SK-N-MC (cell line): ENCODE measurements around the gene IFRD1.

Experiments used
- DNase-seq: peaks from one replicate; pipeline ENCODE4 v3.0.0-alpha.2; 2011; ENCODE audit warnings: low read depth, low spot score
- H3K27ac ChIP-seq: fragments of 200-600 bp; sonication (generic); 2 replicates; pipeline ENCODE4 v1.5.1; 2016; ENCODE audit warnings: mixed run types
- H3K36me3 ChIP-seq: fragments of 200-600 bp; sonication (generic); 2 replicates; pipeline ENCODE4 v1.6.1; 2017; ENCODE audit warnings: antibody characterized with exemption, low read length, mixed read lengths; ENCODE audit not compliant: insufficient read depth
- H3K4me3 ChIP-seq: fragments of 200-600 bp; sonication (generic); 2 replicates; pipeline ENCODE4 v1.5.1; 2016
- H3K9ac ChIP-seq: fragments of 200-600 bp; sonication (generic); 2 replicates; pipeline ENCODE4 v1.8.0; 2017; ENCODE audit warnings: mixed run types, mixed read lengths; ENCODE audit not compliant: insufficient read length
- H3K9me3 ChIP-seq: fragments of 200-600 bp; sonication (generic); 2 replicates; pipeline ENCODE4 v1.6.1; 2017; ENCODE audit warnings: low read depth, mild to moderate bottlenecking, antibody characterized with exemption, low read length, moderate library complexity, mixed read lengths
- EZH2 ChIP-seq: fragments of 200-600 bp; sonication (generic); IDR thresholded peaks from one replicate; pipeline ENCODE4 v1.6.1; 2017; ENCODE audit warnings: antibody characterized with exemption
- FOXP2 ChIP-seq: optimal IDR thresholded peaks from 2 replicates; pipeline ENCODE3; 2011; ENCODE audit warnings: mild to moderate bottlenecking, moderate library complexity; ENCODE audit not compliant: insufficient read depth; ENCODE audit errors: extremely low read length, control extremely low read depth
- POLR2AphosphoS5 ChIP-seq: IDR thresholded peaks from 2 replicates; pipeline ENCODE4 v1.6.1; 2012; ENCODE audit warnings: mild to moderate bottlenecking, low read depth, low read length, borderline replicate concordance

IFRD1 gene

DNA sequence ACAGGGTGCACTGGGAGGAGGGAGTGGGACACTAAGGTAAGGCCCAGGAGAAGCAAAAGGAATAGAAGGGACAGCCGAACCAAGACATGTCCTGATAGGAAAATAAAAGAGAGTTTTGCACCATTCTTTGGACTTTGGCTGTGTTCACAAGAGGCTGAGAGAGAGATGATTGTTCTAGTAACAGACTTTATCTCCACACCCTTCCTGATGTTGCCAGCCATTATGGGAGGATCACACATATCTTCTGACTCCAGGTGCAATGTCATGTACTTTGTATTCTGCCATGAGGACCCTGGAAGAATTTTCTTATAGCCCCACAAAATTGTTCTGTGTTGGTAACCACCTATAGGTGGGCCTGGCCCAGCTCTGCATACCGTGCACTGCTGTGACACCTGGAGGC lies 41.9 kb downstream of the IFRD1 start:
- H3K9me3 ChIP-seq: no peaks in the 10 kb centered on the region
- no peak overlapping the region for H3K27ac ChIP-seq
- TF ChIP-seq FOXP2 (no peak), POLR2AphosphoS5 (no peak), EZH2 (no peak)
- DNase-seq: no peak
- no peaks in the 10 kb centered on the region for H3K36me3 ChIP-seq
- no peak overlapping the region for H3K9ac ChIP-seq
- H3K4me3 ChIP-seq: no peak overlapping the region

DNA sequence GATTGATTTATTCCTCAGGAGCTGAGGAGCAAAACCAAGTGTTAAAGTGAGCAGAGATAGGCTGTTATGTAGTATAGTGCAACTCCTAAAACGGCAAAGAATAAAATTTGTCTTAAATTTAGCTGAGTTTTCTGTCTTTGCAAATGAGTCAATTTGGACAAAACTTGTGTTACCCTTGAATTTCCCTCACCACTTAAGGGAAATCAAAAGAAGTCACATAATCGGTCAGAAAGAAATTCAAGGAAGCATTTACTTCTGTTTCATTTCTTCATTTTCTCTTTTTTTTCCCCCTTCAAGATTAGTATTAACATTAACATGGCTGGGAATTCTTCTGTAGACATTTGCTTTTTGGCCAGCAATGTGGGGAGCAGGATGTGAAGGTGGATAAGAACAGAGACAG lies 44.4 kb downstream of the IFRD1 start:
- TF ChIP-seq POLR2AphosphoS5 (no peak), EZH2 (no peak), FOXP2 (no peak)
- no peak overlapping the region for H3K9ac ChIP-seq
- H3K36me3 ChIP-seq: no peaks in the 10 kb centered on the region
- H3K4me3 ChIP-seq: no peak overlapping the region
- H3K27ac ChIP-seq: no peak overlapping the region
- no peaks in the 10 kb centered on the region for H3K9me3 ChIP-seq
- DNase-seq: no peak

DNA sequence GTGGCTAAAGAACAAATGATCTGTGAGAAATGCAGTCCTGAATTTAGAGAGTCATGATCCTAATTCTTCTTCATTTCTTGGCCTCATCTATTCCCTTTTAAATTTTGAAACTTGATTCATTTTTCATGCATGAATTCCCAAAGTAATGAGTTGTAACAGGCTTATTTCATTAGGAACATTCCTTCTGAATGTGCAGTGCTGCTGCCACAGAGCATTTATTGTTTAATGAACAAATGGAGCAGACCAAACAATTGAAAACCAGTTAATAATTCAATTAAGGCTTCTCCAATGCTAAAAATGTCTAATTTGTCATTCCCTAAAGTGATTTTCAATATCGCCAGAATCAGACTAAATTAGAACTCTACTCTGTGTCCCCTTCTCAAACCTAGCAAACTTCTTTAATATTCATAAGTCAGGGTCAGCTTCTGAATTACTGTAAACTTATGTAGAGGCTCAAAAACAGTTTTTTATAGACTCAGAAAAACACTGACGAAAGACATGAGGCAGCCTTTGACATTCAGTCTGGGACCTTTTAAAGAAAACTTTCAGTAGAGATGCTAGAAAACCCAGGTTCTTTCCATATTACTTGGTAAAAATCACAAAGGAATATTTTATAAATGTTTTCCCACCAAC lies 45.0 kb downstream of the IFRD1 start:
- no peak for TF ChIP-seq FOXP2
- no peak for TF ChIP-seq EZH2
- TF ChIP-seq POLR2AphosphoS5: no peak
- Histone ChIP-seq H3K27ac (no peak overlapping the region), H3K9me3 (no peaks in the 10 kb centered on the region)

DNA sequence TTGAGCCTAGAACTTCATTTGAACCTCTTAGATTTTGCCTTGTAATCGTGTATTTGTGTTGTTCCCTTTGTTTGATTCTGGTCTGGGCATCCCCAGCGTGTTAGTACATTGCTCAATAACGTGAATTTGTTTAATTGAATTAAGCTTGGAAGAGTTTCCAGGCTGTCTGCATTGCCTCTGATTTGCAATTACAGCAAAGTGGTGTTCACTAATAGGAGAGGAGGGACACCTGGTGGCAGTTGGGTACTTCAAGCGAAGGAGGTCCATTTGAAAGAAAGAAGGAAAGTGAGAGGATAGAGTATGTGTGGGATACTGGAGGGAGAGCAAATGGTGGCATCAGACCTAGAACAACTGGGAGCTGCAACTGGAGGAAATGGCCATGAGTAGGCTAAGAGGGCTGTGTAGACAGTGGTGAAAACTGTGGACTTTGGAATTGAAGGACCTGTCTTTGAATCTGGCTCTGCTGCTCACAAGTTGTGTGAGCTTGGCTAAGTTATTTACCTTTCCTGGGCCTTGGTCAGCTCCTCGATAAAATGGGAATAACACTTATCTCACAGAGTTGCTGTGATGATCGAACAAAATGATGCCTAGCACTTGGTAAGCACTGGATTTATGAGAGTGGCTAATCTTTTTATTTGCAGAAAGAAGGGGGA lies 45.7 kb downstream of the IFRD1 start:
- Histone ChIP-seq H3K4me3 (no peak overlapping the region), H3K27ac (no peak overlapping the region), H3K9ac (no peak overlapping the region), H3K36me3 (no peaks in the 10 kb centered on the region), H3K9me3 (no peaks in the 10 kb centered on the region)
- TF ChIP-seq EZH2 (no peak), FOXP2 (no peak), POLR2AphosphoS5 (no peak)
- peak; percentile 39 for DNase-seq

More for the DNA sequence above, 45.0 kb downstream of the IFRD1 start:
- Histone ChIP-seq H3K4me3 (peak overlapping the region; percentile 36; the same call in 1 of the 2 replicates), H3K9ac (no peak overlapping the region), H3K36me3 (no peaks in the 10 kb centered on the region)
- no peak for DNase-seq

DNA sequence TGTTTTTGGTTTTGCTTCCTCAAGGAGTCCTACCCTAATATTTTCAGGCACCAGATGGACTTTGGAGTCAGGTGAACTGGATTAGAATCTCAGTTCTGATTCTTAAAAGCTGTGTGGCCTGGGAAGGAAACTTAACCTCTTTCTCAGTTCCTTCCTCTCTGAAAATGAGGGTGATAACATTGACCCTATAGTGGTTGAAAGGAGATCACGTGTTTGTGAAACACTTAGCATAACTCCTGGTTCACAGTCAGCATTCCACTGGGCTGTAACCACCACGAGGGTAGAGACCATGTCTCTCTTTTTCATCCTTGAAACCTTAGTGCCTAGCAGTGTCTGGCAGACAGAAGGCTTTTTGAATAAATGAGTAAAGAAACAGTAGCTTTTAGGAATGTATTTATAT lies 47.2 kb downstream of the IFRD1 start:
- H3K9ac ChIP-seq: no peak overlapping the region
- H3K9me3 ChIP-seq: no peaks in the 10 kb centered on the region
- TF ChIP-seq POLR2AphosphoS5 (no peak), FOXP2 (no peak), EZH2 (no peak)
- no peaks in the 10 kb centered on the region for H3K36me3 ChIP-seq
- no peak for DNase-seq
- H3K27ac ChIP-seq: no peak overlapping the region
- no peak overlapping the region for H3K4me3 ChIP-seq

DNA sequence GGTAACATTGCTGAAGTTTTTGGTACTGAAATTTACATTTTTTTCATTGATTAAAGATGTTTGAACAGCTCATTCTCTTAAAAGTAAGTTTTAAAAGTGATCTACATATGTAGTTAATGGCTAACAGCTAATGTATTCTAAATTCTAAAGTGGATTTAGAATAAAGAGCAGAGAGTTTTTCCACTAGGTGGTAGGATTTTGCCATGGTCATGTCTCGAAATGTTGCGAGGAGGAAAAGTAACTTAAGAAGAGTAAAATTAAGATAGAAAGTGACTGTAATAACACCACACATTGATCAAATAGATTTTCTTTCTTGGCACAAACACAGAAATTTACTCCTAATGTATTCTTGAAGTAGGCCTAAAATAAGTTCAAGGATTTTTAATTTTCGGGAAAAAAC lies 50.4 kb downstream of the IFRD1 start:
- no peak overlapping the region for H3K4me3 ChIP-seq
- no peak overlapping the region for H3K27ac ChIP-seq
- TF ChIP-seq EZH2: no peak
- TF ChIP-seq POLR2AphosphoS5: no peak
- no peak for TF ChIP-seq FOXP2
- H3K36me3 ChIP-seq: no peaks in the 10 kb centered on the region
- no peak overlapping the region for H3K9ac ChIP-seq
- H3K9me3 ChIP-seq: no peaks in the 10 kb centered on the region
- DNase-seq: no peak

DNA sequence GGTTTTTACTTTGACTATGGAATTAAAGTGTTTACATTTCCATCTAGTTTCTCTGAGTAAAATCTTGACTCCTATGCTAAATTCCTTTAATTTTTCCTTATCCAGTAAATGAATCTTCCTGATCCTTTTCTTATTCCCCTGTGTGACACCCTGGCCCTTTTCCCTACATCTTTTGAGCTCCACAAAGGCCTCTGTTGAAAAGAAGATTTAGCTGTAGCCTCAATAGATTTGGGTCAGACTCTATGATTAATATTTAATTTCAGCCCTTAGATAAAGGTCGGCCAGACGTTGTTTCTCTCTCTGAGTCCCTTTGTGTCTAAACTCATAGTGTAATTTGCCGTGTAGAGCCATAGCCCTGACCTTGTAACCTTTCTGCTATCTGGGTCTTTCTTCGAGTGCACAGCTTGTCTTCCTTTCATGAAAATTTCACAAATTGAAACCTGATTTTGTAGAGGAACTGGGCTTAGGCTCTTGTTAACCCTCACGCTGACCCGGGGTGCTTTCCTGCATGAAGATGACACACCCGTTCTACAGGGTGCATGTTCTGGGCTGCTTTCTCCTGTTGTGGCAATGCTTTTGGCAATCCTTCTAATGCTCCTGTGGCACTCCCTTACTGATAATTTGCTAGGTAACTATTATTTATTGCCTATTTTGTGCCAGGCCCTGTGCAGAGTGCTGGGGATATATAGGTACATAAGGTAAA lies 51.7 kb downstream of the IFRD1 start:
- TF ChIP-seq FOXP2 (no peak), EZH2 (no peak), POLR2AphosphoS5 (no peak)
- Histone ChIP-seq H3K27ac (no peak overlapping the region), H3K9ac (no peak overlapping the region), H3K9me3 (no peaks in the 10 kb centered on the region), H3K4me3 (no peak overlapping the region), H3K36me3 (no peaks in the 10 kb centered on the region)
- DNase-seq: no peak

DNA sequence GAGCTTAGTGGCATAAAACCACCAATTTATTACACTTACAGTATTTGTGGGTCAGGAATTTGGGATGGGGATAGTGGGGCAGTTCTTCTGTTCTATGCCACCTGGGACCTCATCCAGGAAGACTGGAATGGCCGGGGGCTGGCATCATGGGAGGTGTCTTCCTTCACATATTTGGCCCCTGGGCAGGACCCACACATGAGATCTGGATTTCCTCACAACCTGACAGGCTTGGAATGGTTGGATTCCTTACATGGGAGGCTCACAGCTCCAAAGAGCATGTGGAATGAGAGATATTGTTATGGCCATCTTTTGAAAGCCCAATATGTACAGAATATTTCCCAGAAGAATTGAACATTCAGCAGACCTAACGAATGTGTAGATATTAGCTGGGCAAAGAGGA lies 52.4 kb downstream of the IFRD1 start:
- TF ChIP-seq EZH2: no peak
- no peaks in the 10 kb centered on the region for H3K36me3 ChIP-seq
- DNase-seq: no peak
- no peak overlapping the region for H3K9ac ChIP-seq
- H3K9me3 ChIP-seq: no peaks in the 10 kb centered on the region
- no peak overlapping the region for H3K27ac ChIP-seq
- no peak overlapping the region for H3K4me3 ChIP-seq

DNA sequence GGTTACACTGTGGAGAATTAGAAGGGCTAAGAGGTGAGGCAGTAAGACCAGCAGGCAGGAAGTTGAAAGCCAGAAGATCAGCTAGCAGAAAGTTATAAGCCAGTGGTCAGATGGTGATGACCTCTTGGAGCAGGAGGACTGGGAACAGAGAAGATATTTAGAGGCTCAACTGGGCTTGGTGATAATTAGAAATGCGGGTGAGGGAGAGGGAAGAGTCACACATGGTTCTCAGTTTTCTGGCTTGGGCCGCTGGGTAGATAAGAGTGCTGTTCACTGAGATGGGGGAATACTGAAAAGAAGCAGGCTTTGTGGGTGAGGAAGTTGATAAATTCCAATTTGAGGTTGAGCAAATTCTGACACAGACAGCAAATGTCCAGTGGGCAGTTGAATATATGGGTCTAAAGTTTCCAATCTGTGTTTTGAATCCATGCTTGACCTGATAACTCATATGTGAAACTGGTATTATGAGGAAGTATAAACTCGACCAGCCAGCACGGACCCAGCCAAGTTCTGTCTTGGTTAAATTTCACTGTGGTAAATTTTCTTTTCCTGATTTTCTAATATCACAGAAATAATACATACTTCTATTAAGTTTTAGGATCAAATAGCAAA lies 53.2 kb downstream of the IFRD1 start:
- DNase-seq: no peak

More for the DNA sequence above, 53.2 kb downstream of the IFRD1 start:
- Histone ChIP-seq H3K36me3 (no peaks in the 10 kb centered on the region), H3K9me3 (no peaks in the 10 kb centered on the region), H3K27ac (no peak overlapping the region), H3K9ac (no peak overlapping the region), H3K4me3 (no peak overlapping the region)
- TF ChIP-seq EZH2 (no peak), POLR2AphosphoS5 (no peak), FOXP2 (no peak)
